ENCODE data around the gene CCDC188. TPM values are rescaled to one million over a fixed set of nuclear protein-coding genes. Genes with fewer than 3 reads are reported as not detected.

The CCDC188 gene
- total and polyA plus RNA-seq, 10 of the 15 experiments (the other 5 are each of a cell fraction or from before 2014, with no cell fraction given), result not detected

DNA sequence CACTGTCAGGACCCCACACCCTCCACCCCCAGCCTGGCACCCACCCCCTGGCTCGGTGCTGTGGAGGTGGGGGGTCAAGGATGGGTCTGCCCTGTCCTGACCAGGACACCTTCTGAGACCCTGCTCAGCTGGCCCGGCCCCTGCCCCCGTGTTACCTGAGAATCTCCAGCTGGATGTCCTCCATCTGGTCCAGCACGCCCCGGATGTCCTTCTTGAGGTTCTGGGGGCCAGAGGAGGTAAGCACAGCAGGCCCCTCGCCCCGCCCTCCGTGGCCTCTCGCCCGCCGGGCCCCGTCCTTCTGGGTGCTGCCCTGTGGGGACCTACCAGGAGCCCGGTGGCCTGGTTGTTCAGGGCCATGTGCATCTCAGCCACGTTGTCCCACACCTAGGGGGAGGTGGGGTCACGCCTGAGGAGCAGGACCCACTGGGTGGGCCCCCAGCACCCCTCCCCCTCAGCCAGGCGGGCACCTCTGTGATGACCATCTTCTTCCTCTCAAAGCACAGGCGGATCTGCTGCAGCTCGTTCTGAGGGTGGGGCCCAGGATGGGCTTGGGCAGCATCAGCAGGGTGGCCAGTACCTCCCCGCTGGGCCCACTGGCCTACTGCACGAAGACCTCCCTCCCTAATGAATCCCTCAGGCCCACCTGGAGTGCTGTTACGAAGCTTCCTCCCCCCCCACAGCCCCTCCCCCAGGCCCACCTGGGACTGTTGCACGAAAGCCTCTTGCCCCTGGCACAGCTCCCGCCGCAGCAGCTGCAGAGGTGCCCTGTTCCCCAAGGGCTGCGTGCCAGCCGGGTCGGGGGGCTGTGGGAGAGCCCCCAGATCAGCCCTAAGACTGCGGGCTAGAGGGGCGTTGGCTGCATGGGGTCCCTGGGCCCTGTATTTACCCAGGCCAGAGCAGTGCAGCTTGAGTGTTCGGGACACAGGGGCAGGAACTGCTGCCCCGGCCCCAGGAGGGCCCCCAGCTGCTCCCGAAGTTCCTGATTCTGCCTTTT, 1.3 kb downstream of the CCDC188 start:
- Histone ChIP-seq H3K79me2 (ENCODE audit: control insufficient read depth, insufficient read depth, low read length) (no peaks in the 10 kb centered on the region), H3K9me3 (replicated peaks; ENCODE audit: control insufficient read depth, insufficient read depth, low read length) (no peaks in the 10 kb centered on the region), H3K9ac (ENCODE audit: control insufficient read depth, insufficient read depth, low read length) (no peak overlapping the region), H2AFZ (ENCODE audit: control insufficient read depth, low read depth, low read length) (no peak overlapping the region), H3K4me3 (no peak overlapping the region), H4K20me1 (ENCODE audit: control insufficient read depth, insufficient read depth) (no peaks in the 10 kb centered on the region), H3K36me3 (ENCODE audit: control insufficient read depth in 2 of 2, insufficient read depth in 2 of 2, low read length in 1 of 2) (no peaks in the 10 kb centered on the region), H3K4me1 (ENCODE audit: control insufficient read depth, insufficient read depth, low read length) (peaks cover 4% of the 10 kb centered on the region; the same call in 1 of the 2 replicates), H3K27me3 (replicated peaks in 1 of 2; ENCODE audit: control insufficient read depth in 2 of 2, insufficient read depth in 2 of 2, low read length in 1 of 2) (no peaks in the 10 kb centered on the region; a peak in 1 of 4 replicates), H3K4me2 (ENCODE audit: control insufficient read depth, insufficient read depth) (no peak overlapping the region), H3K27ac (ENCODE audit: control insufficient read depth, insufficient read depth) (no peak overlapping the region)
- POLR2A ChIA-PET, result no interaction called here
- CTCF ChIA-PET, result no interaction called here
- RAD21 ChIA-PET (ENCODE audit: unreplicated experiment), result no interaction called here
- intact Hi-C loops (cut with micrococcal nuclease; ENCODE audit: unreplicated experiment) (no loop called here), in situ Hi-C loops (cut with MboI) (loop anchor here (10.0 kb wide), 2 partner anchors 115 to 145 kb away; partner anchors contain the start of gene RTN4R)
- DNase-seq (ENCODE audit: low read depth, low spot score) (no peak), FAIRE-seq (no peak), ATAC-seq (no peak)
- WGBS (ENCODE audit: insufficient coverage, insufficient replicate concordance, low lambda C conversion rate, missing lambda C conversion rate), result 34% methylated on average over 30 of the region's 32 CpGs
- TF ChIP-seq, protein P1, sequence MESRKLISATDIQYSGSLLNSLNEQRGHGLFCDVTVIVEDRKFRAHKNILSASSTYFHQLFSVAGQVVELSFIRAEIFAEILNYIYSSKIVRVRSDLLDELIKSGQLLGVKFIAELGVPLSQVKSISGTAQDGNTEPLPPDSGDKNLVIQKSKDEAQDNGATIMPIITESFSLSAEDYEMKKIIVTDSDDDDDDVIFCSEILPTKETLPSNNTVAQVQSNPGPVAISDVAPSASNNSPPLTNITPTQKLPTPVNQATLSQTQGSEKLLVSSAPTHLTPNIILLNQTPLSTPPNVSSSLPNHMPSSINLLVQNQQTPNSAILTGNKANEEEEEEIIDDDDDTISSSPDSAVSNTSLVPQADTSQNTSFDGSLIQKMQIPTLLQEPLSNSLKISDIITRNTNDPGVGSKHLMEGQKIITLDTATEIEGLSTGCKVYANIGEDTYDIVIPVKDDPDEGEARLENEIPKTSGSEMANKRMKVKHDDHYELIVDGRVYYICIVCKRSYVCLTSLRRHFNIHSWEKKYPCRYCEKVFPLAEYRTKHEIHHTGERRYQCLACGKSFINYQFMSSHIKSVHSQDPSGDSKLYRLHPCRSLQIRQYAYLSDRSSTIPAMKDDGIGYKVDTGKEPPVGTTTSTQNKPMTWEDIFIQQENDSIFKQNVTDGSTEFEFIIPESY (IDR thresholded peaks at IDR 0.05), result no peak
- TF ChIP-seq ZNF207 (IDR thresholded peaks at IDR 0.05; ENCODE audit: borderline replicate concordance) (no peak), NFYB (IDR thresholded peaks at IDR 0.05; ENCODE audit: insufficient read depth, low read depth, low read length) (no peak), STAT1 (conservative IDR thresholded peaks at IDR 0.05) (no peak), SUPT20H (IDR thresholded peaks at IDR 0.05; ENCODE audit: borderline replicate concordance, control insufficient read depth, low read depth, low read length) (no peak), TBL1XR1 (IDR thresholded peaks at IDR 0.05; ENCODE audit: low read depth, low read length) (no peak), ATF2 (IDR thresholded peaks at IDR 0.05; ENCODE audit: low read length) (no peak), NFXL1 (IDR thresholded peaks at IDR 0.05; ENCODE audit: borderline replicate concordance) (no peak), WRNIP1 (IDR thresholded peaks at IDR 0.05; ENCODE audit: borderline replicate concordance, low read depth, low read length) (no peak), KAT2A (conservative IDR thresholded peaks at IDR 0.05; ENCODE audit: control insufficient read depth, low read depth, low read length) (no peak)
- SMC1A ChIA-PET (ENCODE audit: uncharacterized antibody, unreplicated experiment), result no interaction called here
- no TSS peak for BruUV-seq (replicated peaks)

Data from GM12878 (cell line).